Uterus (tissue), 4 donors: ENCODE data around the gene GJD2. TPM values are rescaled to one million over a fixed set of nuclear protein-coding genes. Genes with fewer than 3 reads are reported as not detected.

Source experiments
- DNase-seq, 2 donors: peaks; one replicate each; pipeline ENCODE4 v3.0.0-alpha.2; 2019 to 2020
- H3K27ac ChIP-seq, 2 donors: fragments of 200-600 bp; sonication (generic); 1 replicate in 1 of 2; 2 replicates in 1 of 2; pipeline ENCODE4 v1.5.1; 2016 to 2018
- H3K27me3 ChIP-seq, 2 donors: fragments of 200-600 bp; sonication (generic); one replicate each; pipeline ENCODE4 v1.5.1; 2018 to 2019; ENCODE audit warnings: control low read depth in 1 of 2
- H3K36me3 ChIP-seq, 2 donors: fragments of 200-600 bp; sonication (generic); one replicate each; pipeline ENCODE4 v1.5.1; 2019; ENCODE audit warnings: control low read depth in 1 of 2
- H3K4me1 ChIP-seq, 2 donors: fragments of 200-600 bp; sonication (generic); one replicate each; pipeline ENCODE4 v1.5.1; 2018 to 2019; ENCODE audit warnings: control low read depth in 1 of 2
- H3K4me3 ChIP-seq, 2 donors: fragments of 200-600 bp; sonication (generic); 1 replicate in 1 of 2; 2 replicates in 1 of 2; pipeline ENCODE4 v1.5.1; 2018 to 2019; ENCODE audit warnings: mild to moderate bottlenecking in 1 of 2
- H3K9me3 ChIP-seq, 2 donors: fragments of 200-600 bp; sonication (generic); one replicate each; pipeline ENCODE4 v1.5.1; 2019; ENCODE audit warnings: control low read depth in 1 of 2
- CTCF ChIP-seq, 4 experiments: fragments of 200-600 bp in 2 of 4; fragments of 450-650 bp in 2 of 4; sonication (generic) in 2 of 4; IDR thresholded peaks; one replicate each; pipeline ENCODE4 v1.5.1; 2016 to 2019; ENCODE audit warnings: antibody characterized with exemption in 4 of 4, mild to moderate bottlenecking in 2 of 4, moderate library complexity in 1 of 4
- POLR2A ChIP-seq, 2 donors: fragments of 450-650 bp; IDR thresholded peaks; one replicate each; pipeline ENCODE4 v1.6.1; 2016; ENCODE audit warnings: antibody characterized with exemption in 2 of 2, mild to moderate bottlenecking in 1 of 2, moderate library complexity in 1 of 2
- intact Hi-C: fragments of 100-400 bp; cut with DNase I; formaldehyde crosslinking; loops from one replicate; pipeline ENCODE4 v1.15.1; 2023; ENCODE audit warnings: low total_unique reads
- total RNA-seq, 4 donors: library from RNA; depleted of rRNA in 3 of 4; stranded (reverse); fragments of >200 nt in 3 of 4; gene quantifications; one replicate each; pipeline versions ENCODE4 v1.1.0 to v1.2.4, GENCODE V29; 2014 to 2023
- donor health status: DM: yes; HTN: yes; CAD: no.

The GJD2 gene
- total RNA-seq, 4 donors from 2014 or later, result 0.14 TPM; not detected in 3

GRCh38 chr15:34768530-34768929 lies 13.7 kb upstream of the GJD2 start:
- H3K4me1 ChIP-seq, result no peaks in the 10 kb centered on the region

GRCh38 chr15:34765741-34766140 lies 10.9 kb upstream of the GJD2 start:
- H3K27ac ChIP-seq, result no peak overlapping the region
- H3K9me3 ChIP-seq, result no peaks in the 10 kb centered on the region
- no peaks in the 10 kb centered on the region for H3K27me3 ChIP-seq
- no peaks in the 10 kb centered on the region for H3K36me3 ChIP-seq
- TF ChIP-seq POLR2A (IDR thresholded peaks at IDR 0.05) (no peak), CTCF (IDR thresholded peaks at IDR 0.05) (no peak)
- intact Hi-C loops, result no loop called here
- no peaks in the 10 kb centered on the region for H3K4me1 ChIP-seq
- no peak overlapping the region for H3K4me3 ChIP-seq
- DNase-seq, result no peak

More at GRCh38 chr15:34768530-34768929, 13.7 kb upstream of the GJD2 start:
- no peaks in the 10 kb centered on the region for H3K27me3 ChIP-seq
- no peaks in the 10 kb centered on the region for H3K36me3 ChIP-seq
- no peak overlapping the region for H3K27ac ChIP-seq
- no peak for TF ChIP-seq POLR2A (IDR thresholded peaks at IDR 0.05)
- no peak for TF ChIP-seq CTCF (IDR thresholded peaks at IDR 0.05)
- H3K9me3 ChIP-seq, result no peaks in the 10 kb centered on the region
- DNase-seq, result no peak
- intact Hi-C loops, result no loop called here
- H3K4me3 ChIP-seq, result no peak overlapping the region

- no peak overlapping the region for H3K27ac ChIP-seq
- no peak overlapping the region for H3K4me3 ChIP-seq
- intact Hi-C loops, result no loop called here
- H3K36me3 ChIP-seq, result no peaks in the 10 kb centered on the region
- no peaks in the 10 kb centered on the region for H3K9me3 ChIP-seq
- DNase-seq, result no peak
- H3K4me1 ChIP-seq, result no peaks in the 10 kb centered on the region
- H3K27me3 ChIP-seq, result peaks cover 0 to 7% of the 10 kb centered on the region in 2 donors
- no peak for TF ChIP-seq CTCF (IDR thresholded peaks at IDR 0.05)
- no peak for TF ChIP-seq POLR2A (IDR thresholded peaks at IDR 0.05)
Measured at GRCh38 chr15:34760909-34761308, 6.1 kb upstream of the GJD2 start.

GRCh38 chr15:34759992-34760391 lies 5.2 kb upstream of the GJD2 start:
- no peak overlapping the region for H3K27ac ChIP-seq
- no peak overlapping the region for H3K4me3 ChIP-seq
- no peaks in the 10 kb centered on the region for H3K9me3 ChIP-seq
- no peak for DNase-seq
- intact Hi-C loops, result no loop called here
- no peaks in the 10 kb centered on the region for H3K36me3 ChIP-seq
- H3K4me1 ChIP-seq, result peaks cover 0 to 2% of the 10 kb centered on the region in 2 donors
- peaks cover 4 to 7% of the 10 kb centered on the region in 2 donors for H3K27me3 ChIP-seq
- TF ChIP-seq CTCF (IDR thresholded peaks at IDR 0.05), result no peak
- TF ChIP-seq POLR2A (IDR thresholded peaks at IDR 0.05), result no peak

- H3K9me3 ChIP-seq, result no peaks in the 10 kb centered on the region
- no peak for DNase-seq
- intact Hi-C loops, result no loop called here
- peaks cover 7 to 9% of the 10 kb centered on the region in 2 donors for H3K27me3 ChIP-seq
- no peak for TF ChIP-seq CTCF (IDR thresholded peaks at IDR 0.05)
- no peak for TF ChIP-seq POLR2A (IDR thresholded peaks at IDR 0.05)
- H3K4me1 ChIP-seq, result peaks cover 0 to 3% of the 10 kb centered on the region in 2 donors
- no peak overlapping the region for H3K27ac ChIP-seq
- no peak overlapping the region for H3K4me3 ChIP-seq
- H3K36me3 ChIP-seq, result no peaks in the 10 kb centered on the region
Measured at GRCh38 chr15:34759347-34759746, 4.5 kb upstream of the GJD2 start.
